HCT116 (cell line): ENCODE data around the gene PCDH18. TPM values are rescaled to one million over a fixed set of nuclear protein-coding genes. Genes with fewer than 3 reads are reported as not detected.

Experiments
- ATAC-seq: fragments of 200-7000 bp; cut with Tn5 transposase; 2 replicates; pipeline ENCODE4 v1.9.1; 2020; ENCODE audit warnings: mild to moderate bottlenecking, moderate library complexity
- BruUV-seq: library from RNA; stranded (reverse); fragments of 400-500 nt; replicated peaks from 2 replicates; lab custom pipeline; 2021; lab: Mats Ljungman, UMichigan
- CTCF ChIA-PET: fragments of 300-600 bp; sonication (Branson Sonifier 250); formaldehyde crosslinking; loops from one replicate; lab custom pipeline; 2021; ENCODE audit warnings: antibody characterized with exemption; lab: Charles Lee
- POLR2A ChIA-PET: fragments of 300-600, 350-600 bp; sonication (Branson Sonifier 250); formaldehyde crosslinking; loops from one replicate; lab custom pipeline; 2021; ENCODE audit warnings: antibody characterized with exemption; lab: Charles Lee
- RAD21 ChIA-PET, 2 experiments: fragments of 300-600 bp; sonication (Branson Sonifier 250); formaldehyde crosslinking; loops; one replicate each; lab custom pipeline; 2023; ENCODE audit warnings: low total read pairs in 2 of 2; ENCODE audit not compliant: uncharacterized antibody in 2 of 2, unreplicated experiment in 2 of 2, low non-redundant PET in 1 of 2; lab: Charles Lee
- DNase-seq: peaks from one replicate; pipeline ENCODE4 v3.0.0-alpha.2; 2010; ENCODE audit warnings: low read depth, low spot score
- H2AFZ ChIP-seq: fragments of 200-600 bp; shearing (Covaris generic), sonication (generic); 2 replicates; pipeline ENCODE4 v1.6.1; 2017; ENCODE audit warnings: low read depth, mixed run types, mixed read lengths, antibody characterized with exemption, low read length; ENCODE audit not compliant: poor library complexity, severe bottlenecking
- H3K27ac ChIP-seq: 2 replicates; pipeline ENCODE4 v1.5.1; 2012; ENCODE audit warnings: low read depth, low read length
- H3K27me3 ChIP-seq: fragments of 200-600 bp; sonication (generic); 2 replicates; pipeline ENCODE4 v1.6.1; 2016; ENCODE audit warnings: mixed run types, low read length, mixed read lengths; ENCODE audit not compliant: insufficient read depth
- H3K36me3 ChIP-seq, 2 experiments: fragments of 200-500 bp in 1 of 2; fragments of 200-600 bp in 1 of 2; sonication (Bioruptor generic) in 1 of 2; sonication (generic) in 1 of 2; 2 replicates each; pipeline versions ENCODE4 v1.5.1 to v1.6.1; 2014 to 2016; ENCODE audit warnings: low read length in 2 of 2, inconsistent platforms in 1 of 2, mixed read lengths in 1 of 2, mixed run types in 1 of 2; ENCODE audit not compliant: insufficient read depth in 2 of 2, control insufficient read depth in 1 of 2
- H3K4me1 ChIP-seq, 2 experiments: fragments of 200-600 bp in 1 of 2; sonication (generic) in 1 of 2; 2 replicates each; pipeline versions ENCODE4 v1.5.1 to v1.6.1; 2012 to 2017; ENCODE audit warnings: low read length in 2 of 2, inconsistent platforms in 1 of 2, mild to moderate bottlenecking in 1 of 2, mixed read lengths in 1 of 2, mixed run types in 1 of 2, moderate library complexity in 1 of 2; ENCODE audit not compliant: insufficient read depth in 2 of 2, control insufficient read depth in 1 of 2
- H3K4me2 ChIP-seq: fragments of 200-600 bp; sonication (generic); 2 replicates; pipeline ENCODE4 v1.6.1; 2017; ENCODE audit warnings: mixed run types, low read length, mixed read lengths
- H3K4me3 ChIP-seq, 2 experiments: fragments of 200-600 bp in 1 of 2; sonication (generic) in 1 of 2; replicated peaks in 1 of 2; 2 replicates each; pipeline ENCODE4 v1.5.1; 2011 to 2016; ENCODE audit warnings: low read length in 2 of 2, control low read depth in 1 of 2, low read depth in 1 of 2, mild to moderate bottlenecking in 1 of 2, mixed read lengths in 1 of 2, mixed run types in 1 of 2
- H3K79me2 ChIP-seq: fragments of 200-600 bp; sonication (generic); 2 replicates; pipeline ENCODE4 v1.6.1; 2017; ENCODE audit warnings: mild to moderate bottlenecking, mixed run types, low read length, moderate library complexity, mixed read lengths; ENCODE audit not compliant: insufficient read depth
- H3K9ac ChIP-seq: fragments of 200-600 bp; sonication (generic); 2 replicates; pipeline ENCODE4 v1.6.1; 2016; ENCODE audit warnings: low read length, mixed read lengths
- H3K9me2 ChIP-seq: fragments of 200-600 bp; sonication (generic), shearing (Covaris generic); 2 replicates; pipeline ENCODE4 v1.6.1; 2017; ENCODE audit warnings: mixed run types, mild to moderate bottlenecking, moderate library complexity; ENCODE audit not compliant: insufficient read depth
- H3K9me3 ChIP-seq, 2 experiments: fragments of 200-500 bp in 1 of 2; fragments of 200-600 bp in 1 of 2; sonication (Bioruptor generic) in 1 of 2; sonication (generic) in 1 of 2; 2 replicates each; pipeline ENCODE4 v1.6.1; 2014 to 2017; ENCODE audit warnings: low read length in 2 of 2, mixed read lengths in 2 of 2, inconsistent platforms in 1 of 2, low read depth in 1 of 2, mild to moderate bottlenecking in 1 of 2, mixed run types in 1 of 2, moderate library complexity in 1 of 2; ENCODE audit not compliant: control insufficient read depth in 1 of 2, insufficient read depth in 1 of 2
- H4K20me1 ChIP-seq: fragments of 200-600 bp; sonication (generic), shearing (Covaris generic); 2 replicates; pipeline ENCODE4 v1.6.1; 2017; ENCODE audit warnings: mixed run types, mild to moderate bottlenecking, moderate library complexity; ENCODE audit not compliant: insufficient read depth
- CBX3 ChIP-seq: IDR thresholded peaks from 2 replicates; pipeline ENCODE4 v1.6.1; 2012; ENCODE audit warnings: low read depth
- EGR1 ChIP-seq: IDR thresholded peaks from 2 replicates; pipeline ENCODE4 v1.6.1; 2012; ENCODE audit warnings: low read depth
- ELF1 ChIP-seq: IDR thresholded peaks from 2 replicates; pipeline ENCODE4 v1.6.1; 2012; ENCODE audit warnings: low read depth, borderline replicate concordance
- EZH2phosphoT487 ChIP-seq: fragments of 200-600 bp; IDR thresholded peaks from 2 replicates; pipeline ENCODE4 v1.6.1; 2018; ENCODE audit warnings: antibody characterized with exemption, borderline replicate concordance
- FOSL1 ChIP-seq: IDR thresholded peaks from 2 replicates; pipeline ENCODE4 v1.6.1; 2012; ENCODE audit warnings: low read depth
- JUND ChIP-seq: IDR thresholded peaks from 2 replicates; pipeline ENCODE4 v1.6.1; 2012
- POLR2A ChIP-seq: IDR thresholded peaks from 2 replicates; pipeline ENCODE4 v1.7.0; 2011; ENCODE audit warnings: borderline replicate concordance; ENCODE audit not compliant: insufficient read depth, insufficient read length; ENCODE audit errors: extremely low read depth
- POLR2AphosphoS5 ChIP-seq: IDR thresholded peaks from 2 replicates; pipeline ENCODE4 v1.6.1; 2011; ENCODE audit warnings: mild to moderate bottlenecking, low read depth, low read length, moderate library complexity
- RAD21 ChIP-seq: IDR thresholded peaks from 2 replicates; pipeline ENCODE4 v1.6.1; 2012; ENCODE audit warnings: low read depth, mild to moderate bottlenecking
- SIN3A ChIP-seq: IDR thresholded peaks from 2 replicates; pipeline ENCODE4 v1.6.1; 2012; ENCODE audit warnings: low read depth
- SP1 ChIP-seq: IDR thresholded peaks from 2 replicates; pipeline ENCODE4 v1.6.1; 2012; ENCODE audit warnings: low read depth
- TCF7L2 ChIP-seq: IDR thresholded peaks from 2 replicates; pipeline ENCODE4 v1.7.0; 2011; ENCODE audit warnings: borderline replicate concordance, inconsistent platforms; ENCODE audit not compliant: insufficient read depth, insufficient read length; ENCODE audit errors: extremely low read depth
- YY1 ChIP-seq: IDR thresholded peaks from 2 replicates; pipeline ENCODE4 v1.6.1; 2011; ENCODE audit warnings: low read length, low read depth, moderate library complexity, mild to moderate bottlenecking; ENCODE audit not compliant: insufficient replicate concordance; ENCODE audit errors: extremely low read depth
- ZFX ChIP-seq: fragments of 450-650 bp; IDR thresholded peaks from 2 replicates; pipeline ENCODE4 v1.6.1; 2017
- ZNF274 ChIP-seq: fragments of 200-500 bp; sonication (Bioruptor generic); IDR thresholded peaks from 2 replicates; pipeline ENCODE4 v1.6.1; 2014; ENCODE audit warnings: mild to moderate bottlenecking, low read depth, low read length, inconsistent platforms
- intact Hi-C: fragments of 100-400 bp; cut with micrococcal nuclease; formaldehyde crosslinking; loops from 2 replicates; pipeline ENCODE4 v1.10.0; 2022
- total RNA-seq: library from RNA; stranded (reverse); gene quantifications from one replicate; pipeline ENCODE4 v1.2.1, GENCODE V29; 2021; ENCODE audit not compliant: unreplicated experiment
- TF ChIP-seq, protein P1 (sequence below): IDR thresholded peaks from 2 replicates; pipeline ENCODE4 v1.6.1; 2012; ENCODE audit warnings: low read depth
- TF ChIP-seq, protein P2 (sequence below): IDR thresholded peaks from 2 replicates; pipeline ENCODE4 v1.6.1; 2011; ENCODE audit warnings: mild to moderate bottlenecking, low read length, moderate library complexity; ENCODE audit not compliant: insufficient replicate concordance; ENCODE audit errors: extremely low read depth
- TF ChIP-seq, protein P3 (sequence below): IDR thresholded peaks from 2 replicates; pipeline ENCODE4 v1.6.1; 2012
- TF ChIP-seq, protein P4 (sequence below): IDR thresholded peaks from 2 replicates; pipeline ENCODE4 v1.6.1; 2012
- TF ChIP-seq, protein P5 (sequence below), 3 experiments: fragments of 200-600 bp in 1 of 3; sonication (generic) in 1 of 3; IDR thresholded peaks in 2 of 3; conservative IDR thresholded peaks in 1 of 3; 2 replicates each; pipeline ENCODE4 v1.5.1; 2012 to 2017; ENCODE audit warnings: low read depth in 2 of 3, low read length in 2 of 3, antibody characterized with exemption in 1 of 3, borderline replicate concordance in 1 of 3, control low read depth in 1 of 3, mild to moderate bottlenecking in 1 of 3, mixed read lengths in 1 of 3, mixed run types in 1 of 3, moderate library complexity in 1 of 3; ENCODE audit not compliant: insufficient read depth in 1 of 3

The PCDH18 gene
- total RNA-seq, 1 experiment from 2014 or later: 0.17 TPM

DNA sequence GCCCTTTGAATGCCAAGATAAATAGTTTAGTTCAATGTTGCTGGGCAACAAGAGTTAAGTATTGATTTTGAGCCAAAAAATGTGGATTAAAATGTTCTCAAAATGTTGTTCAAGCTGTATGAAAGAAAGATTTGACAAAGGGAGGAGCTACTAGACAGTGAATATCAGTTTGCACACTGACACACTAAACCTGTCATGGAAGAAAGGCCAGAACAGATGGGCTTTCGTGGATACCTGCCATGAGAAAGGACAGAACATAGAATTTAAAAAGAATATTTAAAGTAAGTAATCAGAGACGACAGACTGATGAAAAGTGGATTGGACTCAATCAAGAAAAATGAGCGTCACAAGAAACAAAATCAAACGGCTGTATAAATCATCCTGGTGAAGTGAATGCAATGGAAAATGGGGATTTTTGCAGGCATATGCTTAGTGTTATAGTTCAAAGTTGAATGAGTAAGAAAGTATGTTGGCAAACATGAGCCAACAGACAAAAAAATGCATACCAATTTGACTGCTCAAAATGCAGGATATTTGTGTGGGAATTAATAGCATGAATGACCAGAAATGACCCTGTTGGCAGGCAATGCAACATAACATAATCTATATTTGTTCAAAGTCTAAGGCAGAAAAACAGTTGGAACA is 7.4 kb downstream of the PCDH18 start:
- ATAC-seq (no peak), DNase-seq (no peak)
- RAD21 ChIA-PET: no interaction called here
- BruUV-seq: no TSS peak
- Histone ChIP-seq H3K36me3 (no peaks in the 10 kb centered on the region), H3K9ac (no peak overlapping the region), H3K4me1 (no peaks in the 10 kb centered on the region), H3K4me3 (no peak overlapping the region), H3K79me2 (no peaks in the 10 kb centered on the region), H3K4me2 (no peak overlapping the region), H3K9me2 (no peaks in the 10 kb centered on the region), H3K27me3 (no peaks in the 10 kb centered on the region), H2AFZ (no peak overlapping the region), H3K9me3 (no peaks in the 10 kb centered on the region), H3K27ac (no peak overlapping the region), H4K20me1 (no peaks in the 10 kb centered on the region)
- POLR2A ChIA-PET: no interaction called here
- TF ChIP-seq, protein P1, sequence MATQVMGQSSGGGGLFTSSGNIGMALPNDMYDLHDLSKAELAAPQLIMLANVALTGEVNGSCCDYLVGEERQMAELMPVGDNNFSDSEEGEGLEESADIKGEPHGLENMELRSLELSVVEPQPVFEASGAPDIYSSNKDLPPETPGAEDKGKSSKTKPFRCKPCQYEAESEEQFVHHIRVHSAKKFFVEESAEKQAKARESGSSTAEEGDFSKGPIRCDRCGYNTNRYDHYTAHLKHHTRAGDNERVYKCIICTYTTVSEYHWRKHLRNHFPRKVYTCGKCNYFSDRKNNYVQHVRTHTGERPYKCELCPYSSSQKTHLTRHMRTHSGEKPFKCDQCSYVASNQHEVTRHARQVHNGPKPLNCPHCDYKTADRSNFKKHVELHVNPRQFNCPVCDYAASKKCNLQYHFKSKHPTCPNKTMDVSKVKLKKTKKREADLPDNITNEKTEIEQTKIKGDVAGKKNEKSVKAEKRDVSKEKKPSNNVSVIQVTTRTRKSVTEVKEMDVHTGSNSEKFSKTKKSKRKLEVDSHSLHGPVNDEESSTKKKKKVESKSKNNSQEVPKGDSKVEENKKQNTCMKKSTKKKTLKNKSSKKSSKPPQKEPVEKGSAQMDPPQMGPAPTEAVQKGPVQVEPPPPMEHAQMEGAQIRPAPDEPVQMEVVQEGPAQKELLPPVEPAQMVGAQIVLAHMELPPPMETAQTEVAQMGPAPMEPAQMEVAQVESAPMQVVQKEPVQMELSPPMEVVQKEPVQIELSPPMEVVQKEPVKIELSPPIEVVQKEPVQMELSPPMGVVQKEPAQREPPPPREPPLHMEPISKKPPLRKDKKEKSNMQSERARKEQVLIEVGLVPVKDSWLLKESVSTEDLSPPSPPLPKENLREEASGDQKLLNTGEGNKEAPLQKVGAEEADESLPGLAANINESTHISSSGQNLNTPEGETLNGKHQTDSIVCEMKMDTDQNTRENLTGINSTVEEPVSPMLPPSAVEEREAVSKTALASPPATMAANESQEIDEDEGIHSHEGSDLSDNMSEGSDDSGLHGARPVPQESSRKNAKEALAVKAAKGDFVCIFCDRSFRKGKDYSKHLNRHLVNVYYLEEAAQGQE: no peak
- TF ChIP-seq, protein P2, sequence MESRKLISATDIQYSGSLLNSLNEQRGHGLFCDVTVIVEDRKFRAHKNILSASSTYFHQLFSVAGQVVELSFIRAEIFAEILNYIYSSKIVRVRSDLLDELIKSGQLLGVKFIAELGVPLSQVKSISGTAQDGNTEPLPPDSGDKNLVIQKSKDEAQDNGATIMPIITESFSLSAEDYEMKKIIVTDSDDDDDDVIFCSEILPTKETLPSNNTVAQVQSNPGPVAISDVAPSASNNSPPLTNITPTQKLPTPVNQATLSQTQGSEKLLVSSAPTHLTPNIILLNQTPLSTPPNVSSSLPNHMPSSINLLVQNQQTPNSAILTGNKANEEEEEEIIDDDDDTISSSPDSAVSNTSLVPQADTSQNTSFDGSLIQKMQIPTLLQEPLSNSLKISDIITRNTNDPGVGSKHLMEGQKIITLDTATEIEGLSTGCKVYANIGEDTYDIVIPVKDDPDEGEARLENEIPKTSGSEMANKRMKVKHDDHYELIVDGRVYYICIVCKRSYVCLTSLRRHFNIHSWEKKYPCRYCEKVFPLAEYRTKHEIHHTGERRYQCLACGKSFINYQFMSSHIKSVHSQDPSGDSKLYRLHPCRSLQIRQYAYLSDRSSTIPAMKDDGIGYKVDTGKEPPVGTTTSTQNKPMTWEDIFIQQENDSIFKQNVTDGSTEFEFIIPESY: no peak
- no peak for TF ChIP-seq EZH2phosphoT487
- no peak for TF ChIP-seq CBX3
- no peak for TF ChIP-seq EGR1
- TF ChIP-seq ELF1: no peak
- no peak for TF ChIP-seq FOSL1
- no peak for TF ChIP-seq SIN3A
- TF ChIP-seq POLR2A: no peak
- TF ChIP-seq POLR2AphosphoS5: no peak
- TF ChIP-seq RAD21: no peak
- TF ChIP-seq ZNF274: no peak
- TF ChIP-seq TCF7L2: no peak
- TF ChIP-seq, protein P3, sequence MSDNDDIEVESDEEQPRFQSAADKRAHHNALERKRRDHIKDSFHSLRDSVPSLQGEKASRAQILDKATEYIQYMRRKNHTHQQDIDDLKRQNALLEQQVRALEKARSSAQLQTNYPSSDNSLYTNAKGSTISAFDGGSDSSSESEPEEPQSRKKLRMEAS: no peak
- TF ChIP-seq, protein P4, sequence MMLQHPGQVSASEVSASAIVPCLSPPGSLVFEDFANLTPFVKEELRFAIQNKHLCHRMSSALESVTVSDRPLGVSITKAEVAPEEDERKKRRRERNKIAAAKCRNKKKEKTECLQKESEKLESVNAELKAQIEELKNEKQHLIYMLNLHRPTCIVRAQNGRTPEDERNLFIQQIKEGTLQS: no peak
- TF ChIP-seq, protein P5, sequence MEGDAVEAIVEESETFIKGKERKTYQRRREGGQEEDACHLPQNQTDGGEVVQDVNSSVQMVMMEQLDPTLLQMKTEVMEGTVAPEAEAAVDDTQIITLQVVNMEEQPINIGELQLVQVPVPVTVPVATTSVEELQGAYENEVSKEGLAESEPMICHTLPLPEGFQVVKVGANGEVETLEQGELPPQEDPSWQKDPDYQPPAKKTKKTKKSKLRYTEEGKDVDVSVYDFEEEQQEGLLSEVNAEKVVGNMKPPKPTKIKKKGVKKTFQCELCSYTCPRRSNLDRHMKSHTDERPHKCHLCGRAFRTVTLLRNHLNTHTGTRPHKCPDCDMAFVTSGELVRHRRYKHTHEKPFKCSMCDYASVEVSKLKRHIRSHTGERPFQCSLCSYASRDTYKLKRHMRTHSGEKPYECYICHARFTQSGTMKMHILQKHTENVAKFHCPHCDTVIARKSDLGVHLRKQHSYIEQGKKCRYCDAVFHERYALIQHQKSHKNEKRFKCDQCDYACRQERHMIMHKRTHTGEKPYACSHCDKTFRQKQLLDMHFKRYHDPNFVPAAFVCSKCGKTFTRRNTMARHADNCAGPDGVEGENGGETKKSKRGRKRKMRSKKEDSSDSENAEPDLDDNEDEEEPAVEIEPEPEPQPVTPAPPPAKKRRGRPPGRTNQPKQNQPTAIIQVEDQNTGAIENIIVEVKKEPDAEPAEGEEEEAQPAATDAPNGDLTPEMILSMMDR (IDR thresholded peaks at IDR 0.05 in 2 of 3, conservative IDR thresholded peaks at IDR 0.05 in 1 of 3; ENCODE audit: borderline replicate concordance in 1 of 3, insufficient read depth in 1 of 3, low read depth in 2 of 3, low read length in 2 of 3): no peak
- TF ChIP-seq YY1: no peak
- no peak for TF ChIP-seq ZFX
- no peak for TF ChIP-seq SP1
- TF ChIP-seq JUND: no peak
- intact Hi-C loops: no loop called here
- CTCF ChIA-PET: no interaction called here
